ENCODE data around the gene TTC12. TPM values are rescaled to one million over a fixed set of nuclear protein-coding genes. Genes with fewer than 3 reads are reported as not detected.
A peak's percentile ranks its signal among the peaks of the same experiment; 100 is the strongest.

The TTC12 gene
- total RNA-seq, 2 donors from 2014 or later, result 5.4 to 15.7 TPM

DNA sequence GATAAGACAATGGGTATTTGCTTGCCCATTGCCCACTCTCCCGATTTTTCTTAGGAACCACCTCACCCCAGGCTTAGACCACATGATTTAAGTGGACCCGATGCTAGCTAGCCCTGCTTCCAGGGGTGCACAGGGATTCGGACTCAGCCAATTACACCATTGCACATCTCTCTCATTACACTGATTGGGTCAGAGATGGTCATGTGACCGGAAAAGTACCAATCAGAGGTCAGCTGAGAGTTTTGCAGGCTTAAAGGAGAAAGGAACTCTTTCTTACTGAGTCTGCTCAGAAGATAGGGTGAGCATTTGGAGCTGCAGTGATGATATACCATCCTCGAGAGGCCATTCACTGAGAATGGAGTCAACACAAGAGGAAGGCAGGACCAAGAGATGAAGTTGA is 61.0 kb downstream of the TTC12 start:
- no peak for ATAC-seq
- DNase-seq (ENCODE audit: low spot score in 2 of 2), result no peak
- peaks cover 0 to 5% of the 10 kb centered on the region in 2 donors for H3K36me3 Mint-ChIP-seq
- no peaks in the 10 kb centered on the region for H3K9me3 Mint-ChIP-seq
- H3K27ac Mint-ChIP-seq, result no peak overlapping the region

GRCh38 chr11:113376156-113376555 is 61.8 kb downstream of the TTC12 start:
- Mint-ChIP-seq H3K36me3 (peaks cover 0 to 5% of the 10 kb centered on the region in 2 donors), H3K9me3 (no peaks in the 10 kb centered on the region), H3K27ac (no peak overlapping the region)
- no peak for ATAC-seq
- DNase-seq (ENCODE audit: low spot score in 2 of 2), result no peak

DNA sequence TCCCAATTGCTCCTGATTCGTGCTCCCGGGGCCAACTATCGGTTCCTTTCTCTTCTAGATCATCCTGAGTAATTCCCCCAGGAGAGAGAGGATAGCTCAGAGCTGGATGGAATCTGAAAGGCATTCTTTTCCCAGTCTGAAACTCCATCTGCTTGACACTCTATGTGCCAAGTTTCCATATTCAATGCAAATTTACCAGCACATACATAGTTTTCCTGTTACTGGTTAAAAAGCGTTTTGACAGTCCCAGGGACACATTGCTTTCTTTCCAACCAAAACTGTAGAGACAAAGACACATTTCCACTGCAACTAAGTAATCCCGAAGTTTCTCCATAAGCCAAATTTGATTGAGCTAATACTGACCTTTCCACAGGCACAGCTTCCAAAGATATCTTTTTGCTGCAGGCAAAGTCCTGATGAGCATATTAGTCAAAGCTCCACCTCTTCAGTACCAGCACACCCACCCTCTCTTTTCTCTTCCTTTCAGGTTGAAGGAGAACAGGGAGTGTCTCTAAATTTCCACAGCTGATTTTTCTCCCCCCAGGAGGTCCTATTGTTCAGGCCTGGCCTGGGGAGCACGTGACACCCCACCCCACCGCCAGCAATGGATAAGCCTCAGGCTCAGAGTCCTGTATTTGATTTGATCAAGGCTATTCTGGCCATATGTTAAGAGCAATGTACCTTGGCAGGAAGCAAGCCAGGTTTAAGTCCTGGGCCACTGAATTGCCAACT is 63.5 kb downstream of the TTC12 start:
- DNase-seq (ENCODE audit: low spot score in 2 of 2), result no peak
- Mint-ChIP-seq H3K27ac (no peak overlapping the region), H3K9me3 (no peaks in the 10 kb centered on the region), H3K36me3 (peaks cover 0 to 4% of the 10 kb centered on the region in 2 donors)
- ATAC-seq, result no peak

- no peaks in the 10 kb centered on the region for H3K9me3 Mint-ChIP-seq
- no peak for ATAC-seq
- no peaks in the 10 kb centered on the region for H3K36me3 Mint-ChIP-seq
- no peak overlapping the region for H3K27ac Mint-ChIP-seq
- DNase-seq (ENCODE audit: low spot score in 2 of 2), result no peak
Observed at GRCh38 chr11:113378692-113379091, 64.3 kb downstream of the TTC12 start.

DNA sequence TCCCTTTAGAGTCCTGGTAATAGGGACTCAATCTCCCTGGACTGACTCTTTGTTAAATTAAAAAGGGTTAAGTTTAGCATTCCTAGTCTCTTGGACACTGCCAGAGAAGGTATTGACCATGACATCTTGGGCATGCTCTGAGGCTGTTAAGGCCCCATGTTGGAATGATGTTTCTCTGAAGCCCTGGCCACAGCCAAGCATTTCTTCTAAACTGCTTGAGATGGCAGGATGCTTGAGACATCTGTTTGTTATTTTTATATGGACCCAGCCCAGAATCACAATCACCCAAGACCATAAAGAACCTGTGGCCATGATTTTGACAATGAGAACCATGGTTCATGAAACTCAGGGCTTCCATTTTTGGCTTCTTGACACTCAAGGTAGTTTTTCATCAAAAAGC is 67.7 kb downstream of the TTC12 start:
- Mint-ChIP-seq H3K9me3 (no peaks in the 10 kb centered on the region), H3K36me3 (no peaks in the 10 kb centered on the region), H3K27ac (no peak overlapping the region)
- ATAC-seq, result no peak
- DNase-seq (ENCODE audit: low spot score in 2 of 2), result no peak

DNA sequence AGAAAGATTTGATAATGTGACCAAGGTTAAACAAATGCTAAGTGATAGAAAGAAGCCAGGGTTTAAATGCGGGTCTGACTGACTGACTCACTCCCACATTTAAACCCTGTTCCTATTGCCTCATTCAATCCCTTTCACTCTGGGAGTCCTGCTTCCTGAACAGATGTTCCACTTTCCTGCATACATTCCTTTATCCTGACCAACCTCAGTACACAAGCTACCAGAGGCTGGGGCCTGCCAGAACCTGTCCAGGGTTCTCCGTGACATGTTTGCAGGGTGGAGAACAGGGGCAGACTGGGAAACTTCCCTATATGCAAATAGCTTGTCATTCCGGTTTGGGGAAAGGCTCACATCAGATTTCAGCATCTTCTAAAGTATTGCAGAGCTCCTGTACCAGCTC is 70.2 kb downstream of the TTC12 start:
- ATAC-seq (no peak), DNase-seq (ENCODE audit: low spot score in 2 of 2) (no peak)
- Mint-ChIP-seq H3K27ac (no peak overlapping the region), H3K36me3 (no peaks in the 10 kb centered on the region), H3K9me3 (no peaks in the 10 kb centered on the region)

DNA sequence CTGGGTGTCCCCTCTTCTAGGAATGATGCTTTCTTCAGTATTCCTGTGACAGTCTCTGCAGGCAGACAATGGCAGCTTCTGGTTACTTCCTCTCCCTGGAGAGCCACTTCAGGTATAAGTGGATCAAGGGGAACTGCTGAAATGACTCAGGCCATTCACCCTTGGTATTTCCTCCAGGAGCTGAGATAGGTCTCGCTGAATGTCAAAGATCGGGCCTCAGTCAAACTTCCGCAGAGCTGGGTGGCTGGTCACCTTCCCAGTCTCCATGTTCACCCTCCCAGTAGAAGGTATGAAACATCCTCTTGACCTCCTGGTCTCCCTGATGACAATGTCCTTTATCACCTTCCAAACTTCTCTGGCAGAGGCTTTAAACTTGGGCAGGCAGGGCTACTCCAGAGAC is 71.4 kb downstream of the TTC12 start:
- no peaks in the 10 kb centered on the region for H3K9me3 Mint-ChIP-seq
- no peaks in the 10 kb centered on the region for H3K36me3 Mint-ChIP-seq
- ATAC-seq (no peak), DNase-seq (ENCODE audit: low spot score in 2 of 2) (no peak)
- no peak overlapping the region for H3K27ac Mint-ChIP-seq

- Mint-ChIP-seq H3K9me3 (no peaks in the 10 kb centered on the region), H3K36me3 (no peaks in the 10 kb centered on the region), H3K27ac (no peak overlapping the region)
- no peak for ATAC-seq
- no peak for DNase-seq (ENCODE audit: low spot score in 2 of 2)
Observed at GRCh38 chr11:113386866-113387265, 72.5 kb downstream of the TTC12 start.

- ATAC-seq (peak in 1 of 2 donors; percentile 24), DNase-seq (ENCODE audit: low spot score in 2 of 2) (no peak)
- no peak within 1 kb of the TSS for H3K27ac Mint-ChIP-seq
- no peaks in the 10 kb centered on the region for H3K9me3 Mint-ChIP-seq
- H3K36me3 Mint-ChIP-seq, result no peaks in the 10 kb centered on the region
Observed at GRCh38 chr11:113387605-113388211, 73.3 kb downstream of the TTC12 start, which contains the start of gene ANKK1. Gene ANKK1 (plus strand): TSS chr11:113387779. CDS start chr11:113387885, 106 bp downstream.

- ATAC-seq (no peak), DNase-seq (ENCODE audit: low spot score in 2 of 2) (no peak)
- Mint-ChIP-seq H3K36me3 (no peaks in the 10 kb centered on the region), H3K9me3 (no peaks in the 10 kb centered on the region), H3K27ac (no peak overlapping the region)
Observed at GRCh38 chr11:113389272-113389671, 74.9 kb downstream of the TTC12 start.

GRCh38 chr11:113392236-113392921 is 78.0 kb downstream of the TTC12 start:
- Mint-ChIP-seq H3K27ac (no peak overlapping the region), H3K36me3 (no peaks in the 10 kb centered on the region)
- no peak for ATAC-seq

DNA sequence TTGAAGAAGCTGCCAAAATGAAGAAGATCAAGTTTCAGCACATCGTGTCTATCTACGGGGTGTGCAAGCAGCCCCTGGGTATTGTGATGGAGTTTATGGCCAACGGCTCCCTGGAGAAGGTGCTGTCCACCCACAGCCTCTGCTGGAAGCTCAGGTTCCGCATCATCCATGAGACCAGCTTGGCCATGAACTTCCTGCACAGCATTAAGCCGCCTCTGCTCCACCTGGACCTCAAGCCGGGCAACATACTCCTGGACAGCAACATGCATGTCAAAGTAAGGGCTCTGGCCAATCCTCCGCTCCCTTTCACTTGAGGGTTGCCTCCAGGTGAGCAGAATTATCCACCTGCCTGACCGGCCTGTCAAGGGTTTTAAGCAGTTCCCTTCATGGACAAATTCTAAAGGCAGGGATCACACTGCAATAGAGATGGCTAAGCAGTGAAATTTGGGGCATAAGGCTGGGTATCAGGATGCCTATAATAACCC is 79.2 kb downstream of the TTC12 start:
- no peaks in the 10 kb centered on the region for H3K9me3 Mint-ChIP-seq
- DNase-seq (ENCODE audit: low spot score in 2 of 2) (no peak), ATAC-seq (no peak)
- no peak overlapping the region for H3K27ac Mint-ChIP-seq
- no peaks in the 10 kb centered on the region for H3K36me3 Mint-ChIP-seq

More at GRCh38 chr11:113392236-113392921, 78.0 kb downstream of the TTC12 start:
- DNase-seq (ENCODE audit: low spot score in 2 of 2), result no peak
- H3K9me3 Mint-ChIP-seq, result no peaks in the 10 kb centered on the region

GRCh38 chr11:113394919-113395318 is 80.5 kb downstream of the TTC12 start:
- H3K27ac Mint-ChIP-seq, result no peak overlapping the region
- ATAC-seq (no peak), DNase-seq (ENCODE audit: low spot score in 2 of 2) (no peak)
- H3K9me3 Mint-ChIP-seq, result no peaks in the 10 kb centered on the region
- no peaks in the 10 kb centered on the region for H3K36me3 Mint-ChIP-seq

- Mint-ChIP-seq H3K36me3 (no peaks in the 10 kb centered on the region), H3K9me3 (no peaks in the 10 kb centered on the region), H3K27ac (no peak overlapping the region)
- no peak for DNase-seq (ENCODE audit: low spot score in 2 of 2)
- no peak for ATAC-seq
Observed at GRCh38 chr11:113395782-113396336, 81.5 kb downstream of the TTC12 start.

DNA sequence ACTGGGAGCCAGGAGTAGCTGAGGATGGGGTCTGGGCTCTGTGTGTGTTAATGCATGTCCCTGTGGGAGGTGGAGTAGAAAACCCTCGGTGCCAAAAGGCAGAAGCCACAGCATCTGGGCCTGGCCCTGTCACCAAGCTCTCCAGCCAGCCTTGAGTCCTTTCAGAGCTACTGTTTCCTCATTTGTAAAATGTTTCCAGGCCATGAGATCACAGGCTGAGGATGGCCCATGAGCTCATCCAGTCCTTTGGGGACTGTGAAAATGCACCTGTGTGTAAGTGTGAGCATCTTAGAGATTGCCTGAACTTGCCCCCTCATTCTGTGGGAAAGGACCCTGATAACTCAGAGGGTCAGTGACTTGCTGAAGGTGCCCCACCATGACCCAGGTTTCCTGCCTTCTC is 82.3 kb downstream of the TTC12 start:
- H3K9me3 Mint-ChIP-seq, result no peaks in the 10 kb centered on the region
- no peak overlapping the region for H3K27ac Mint-ChIP-seq
- DNase-seq (ENCODE audit: low spot score in 2 of 2), result no peak
- H3K36me3 Mint-ChIP-seq, result no peaks in the 10 kb centered on the region
- ATAC-seq, result no peak

DNA sequence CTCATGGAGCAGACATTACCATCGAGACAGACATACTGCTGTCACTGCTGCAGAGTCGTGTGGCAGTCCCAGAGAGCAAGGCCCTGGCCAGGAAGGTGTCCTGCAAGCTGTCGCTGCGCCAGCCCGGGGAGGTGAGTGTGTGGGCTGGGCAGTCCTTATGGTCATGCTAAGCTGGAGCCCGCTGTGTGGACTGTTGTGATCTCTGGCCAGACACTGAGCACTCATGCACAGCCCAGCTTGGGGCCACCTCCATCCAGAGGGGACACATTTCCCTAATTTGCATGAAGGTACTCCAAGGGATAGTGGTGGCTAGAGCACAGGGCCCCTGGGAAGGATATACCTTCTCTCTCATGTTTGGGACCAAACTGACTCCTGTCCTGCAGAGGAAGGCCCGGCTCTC is 82.8 kb downstream of the TTC12 start:
- DNase-seq (ENCODE audit: low spot score in 2 of 2), result no peak
- Mint-ChIP-seq H3K36me3 (no peaks in the 10 kb centered on the region), H3K27ac (no peak overlapping the region), H3K9me3 (no peaks in the 10 kb centered on the region)
- no peak for ATAC-seq

DNA sequence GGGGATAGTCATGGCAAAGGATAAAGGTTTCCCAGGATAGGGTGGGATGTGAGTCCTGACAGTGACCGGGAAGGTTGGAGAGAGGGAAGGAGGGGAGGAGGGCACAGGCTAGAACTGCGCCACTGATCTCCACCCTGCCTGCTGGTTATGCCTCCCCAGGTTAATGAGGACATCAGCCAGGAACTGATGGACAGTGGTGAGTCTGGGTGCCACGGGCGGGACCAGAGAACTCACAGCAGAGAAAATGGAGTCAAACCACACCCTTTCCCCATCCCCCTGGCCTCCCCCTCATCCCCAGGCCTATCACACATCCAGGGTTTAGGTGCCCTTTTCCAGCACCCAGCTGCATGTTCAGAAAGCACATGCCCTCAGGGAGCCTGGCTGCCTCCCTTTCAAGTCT is 83.4 kb downstream of the TTC12 start:
- ATAC-seq, result no peak
- DNase-seq (ENCODE audit: low spot score in 2 of 2), result no peak
- Mint-ChIP-seq H3K36me3 (no peaks in the 10 kb centered on the region), H3K27ac (no peak overlapping the region), H3K9me3 (no peaks in the 10 kb centered on the region)

Measured in activated naive CD4-positive, alpha-beta T cell treated with anti-CD3 and anti-CD28 coated beads, Interleukin-2, amount 50 U/mL, for 72 hours (primary cell).